Spleen (tissue), 11 donors: ENCODE measurements around the gene CHST1. TPM values are rescaled to one million over a fixed set of nuclear protein-coding genes. Genes with fewer than 3 reads are reported as not detected.

Experiments
- DNase-seq: peaks from one replicate; pipeline ENCODE4 v3.0.0-alpha.2; 2020
- H3K27ac ChIP-seq, 8 donors: fragments of 200-600 bp; sonication (generic) in 7 of 8; 1 replicate in 4 of 8; 2 replicates in 4 of 8; pipeline versions ENCODE4 v1.5.0 to v1.8.0; 2016 to 2021; ENCODE audit warnings: inconsistent platforms in 4 of 8, mild to moderate bottlenecking in 4 of 8, moderate library complexity in 1 of 8
- H3K27me3 ChIP-seq, 7 donors: fragments of 200-600 bp; sonication (generic) in 6 of 7; replicated peaks in 1 of 7; 1 replicate in 4 of 7; 2 replicates in 3 of 7; pipeline versions ENCODE4 v1.5.0 to v1.8.0; 2016 to 2021; ENCODE audit warnings: inconsistent platforms in 3 of 7, mild to moderate bottlenecking in 1 of 7
- H3K36me3 ChIP-seq, 6 donors: fragments of 200-600 bp; sonication (generic) in 5 of 6; 1 replicate in 4 of 6; 2 replicates in 2 of 6; pipeline versions ENCODE4 v1.5.0 to v1.8.0; 2016 to 2021; ENCODE audit warnings: inconsistent platforms in 2 of 6
- H3K4me1 ChIP-seq, 6 donors: fragments of 200-600 bp; sonication (generic) in 5 of 6; 1 replicate in 3 of 6; 2 replicates in 3 of 6; pipeline versions ENCODE4 v1.5.0 to v1.8.0; 2016 to 2021; ENCODE audit warnings: inconsistent platforms in 3 of 6
- H3K4me3 ChIP-seq, 8 donors: fragments of 200-600 bp; sonication (generic) in 7 of 8; 1 replicate in 4 of 8; 2 replicates in 4 of 8; pipeline versions ENCODE4 v1.5.0 to v1.8.0; 2016 to 2021; ENCODE audit warnings: inconsistent platforms in 4 of 8, mild to moderate bottlenecking in 4 of 8, moderate library complexity in 2 of 8
- H3K9me3 ChIP-seq, 8 donors: fragments of 200-600 bp; sonication (generic) in 7 of 8; 1 replicate in 4 of 8; 2 replicates in 4 of 8; pipeline versions ENCODE4 v1.5.0 to v1.8.0; 2016 to 2021; ENCODE audit warnings: inconsistent platforms in 4 of 8
- POLR2A ChIP-seq, 3 donors: fragments of 450-650 bp; IDR thresholded peaks; one replicate each; pipeline ENCODE4 v1.5.1; 2017; ENCODE audit warnings: antibody characterized with exemption in 3 of 3, mild to moderate bottlenecking in 1 of 3
- POLR2AphosphoS5 ChIP-seq, 3 donors: sonication (generic); formaldehyde crosslinking; IDR thresholded peaks; one replicate each; pipeline ENCODE4 v1.5.1; 2017; ENCODE audit warnings: antibody characterized with exemption in 3 of 3
- WGBS, 5 donors: extraction: QIAGEN DNeasy Blood & Tissue Kit in 3 of 5; methylation state at CpG; one replicate each; pipeline versions ENCODE4 v1.1.5 to v1.1.7; 2013 to 2018; 5-methylcytosine and 5-hydroxymethylcytosine counted together
- intact Hi-C: fragments of 100-400 bp; cut with DNase I; formaldehyde crosslinking; loops from one replicate; pipeline ENCODE4 v1.15.0; 2023; ENCODE audit warnings: low total_unique reads
- polyA plus RNA-seq, 3 donors: library from polyadenylated mRNA; stranded (reverse); fragments of 200-250 nt; gene quantifications; one replicate each; pipeline ENCODE4 v1.2.1, GENCODE V29; 2013
- total RNA-seq, 7 donors: library from RNA; depleted of rRNA in 3 of 7; stranded (reverse); fragments of >200 nt in 3 of 7; fragmentation: NEBNext Ultra II Directional in 4 of 7; extraction: Animal tissue kit (Norgen Biotek cat#: 25700) in 4 of 7; gene quantifications; one replicate each; pipeline versions ENCODE4 v1.1.0 to v1.2.1, GENCODE V29; 2016 to 2021
- TF ChIP-seq, protein P1 (sequence below), 11 experiments: fragments of 200-600 bp in 7 of 11; fragments of 450-650 bp in 4 of 11; sonication (generic) in 4 of 11; IDR thresholded peaks in 8 of 11; conservative IDR thresholded peaks in 3 of 11; 1 replicate in 7 of 11; 2 replicates in 4 of 11; pipeline versions ENCODE4 v1.4.0 to v1.8.0; 2016 to 2021; ENCODE audit warnings: antibody characterized with exemption in 11 of 11, inconsistent platforms in 4 of 11, mild to moderate bottlenecking in 1 of 11
- donor health status: healthy with polysubstance abuse.
- donor health status: DM: no; HTN: no; CAD: no; lungs with moderate emphysema.
- donor health status: DM: no; HTN: no; CAD: no.
- donor health status: Bipolar disorder and iron deficiency.
- donor health status: healthy.
- donor health status: DM: no; HTN: no; CAD: no.
- donor health status: DM: yes; HTN: yes; CAD: no.

CHST1 gene
- total and polyA plus RNA-seq, 10 donors: 1.1 to 18.9 (median 6.2) TPM

DNA sequence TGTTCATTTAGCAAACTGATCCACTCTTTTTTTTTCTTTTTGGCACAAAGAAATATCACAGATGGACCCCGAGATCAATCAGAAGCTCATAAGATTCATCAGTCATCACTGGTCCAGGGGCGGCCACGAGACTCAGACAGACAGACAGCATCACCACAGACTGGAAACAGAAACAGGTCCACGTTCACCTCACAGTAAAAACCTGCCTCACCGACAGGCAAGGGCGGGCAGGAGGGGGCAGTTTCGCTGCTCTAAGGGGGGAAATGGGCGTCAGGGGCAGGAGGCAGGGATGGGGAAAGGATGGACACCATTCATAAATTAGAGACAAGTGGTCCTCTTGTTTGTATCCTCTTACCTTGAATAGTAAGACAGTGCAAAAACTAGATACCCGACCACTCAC, 16.5 kb downstream of the CHST1 start:
- 82 to 89% (median 83%) methylated on average over 9 of the region's 9 CpGs for WGBS, 5 donors
- peaks cover 0 to 3% (median 0%) of the 10 kb centered on the region in 8 donors for H3K9me3 ChIP-seq
- peaks cover 0 to under 1% (median 0%) of the 10 kb centered on the region in 6 donors for H3K4me1 ChIP-seq
- H3K36me3 ChIP-seq: peaks cover 0 to 32% (median 0%) of the 10 kb centered on the region in 6 donors
- H3K4me3 ChIP-seq: no peak overlapping the region
- TF ChIP-seq, protein P1, sequence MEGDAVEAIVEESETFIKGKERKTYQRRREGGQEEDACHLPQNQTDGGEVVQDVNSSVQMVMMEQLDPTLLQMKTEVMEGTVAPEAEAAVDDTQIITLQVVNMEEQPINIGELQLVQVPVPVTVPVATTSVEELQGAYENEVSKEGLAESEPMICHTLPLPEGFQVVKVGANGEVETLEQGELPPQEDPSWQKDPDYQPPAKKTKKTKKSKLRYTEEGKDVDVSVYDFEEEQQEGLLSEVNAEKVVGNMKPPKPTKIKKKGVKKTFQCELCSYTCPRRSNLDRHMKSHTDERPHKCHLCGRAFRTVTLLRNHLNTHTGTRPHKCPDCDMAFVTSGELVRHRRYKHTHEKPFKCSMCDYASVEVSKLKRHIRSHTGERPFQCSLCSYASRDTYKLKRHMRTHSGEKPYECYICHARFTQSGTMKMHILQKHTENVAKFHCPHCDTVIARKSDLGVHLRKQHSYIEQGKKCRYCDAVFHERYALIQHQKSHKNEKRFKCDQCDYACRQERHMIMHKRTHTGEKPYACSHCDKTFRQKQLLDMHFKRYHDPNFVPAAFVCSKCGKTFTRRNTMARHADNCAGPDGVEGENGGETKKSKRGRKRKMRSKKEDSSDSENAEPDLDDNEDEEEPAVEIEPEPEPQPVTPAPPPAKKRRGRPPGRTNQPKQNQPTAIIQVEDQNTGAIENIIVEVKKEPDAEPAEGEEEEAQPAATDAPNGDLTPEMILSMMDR (IDR thresholded peaks at IDR 0.05 in 8 of 11, conservative IDR thresholded peaks at IDR 0.05 in 3 of 11): no peak
- no peak for TF ChIP-seq POLR2A (IDR thresholded peaks at IDR 0.05)
- no peak for TF ChIP-seq POLR2AphosphoS5 (IDR thresholded peaks at IDR 0.05)
- no peak overlapping the region for H3K27ac ChIP-seq
- no peak for DNase-seq
- intact Hi-C loops: no loop called here
- H3K27me3 ChIP-seq: peaks cover 0 to 41% (median 0%) of the 10 kb centered on the region in 7 donors

GRCh38 chr11:45647786-45648185, 17.6 kb downstream of the CHST1 start:
- no peak overlapping the region for H3K4me3 ChIP-seq
- no peak overlapping the region for H3K27ac ChIP-seq
- peaks cover 0 to 5% (median 0%) of the 10 kb centered on the region in 6 donors for H3K4me1 ChIP-seq
- peaks cover 0 to 32% (median 0%) of the 10 kb centered on the region in 6 donors for H3K36me3 ChIP-seq
- 0 to 20% (median 10%) methylated on average over 1 of the region's 1 CpG for WGBS, 5 donors
- H3K27me3 ChIP-seq: peaks cover 0 to 53% (median 0%) of the 10 kb centered on the region in 7 donors
- intact Hi-C loops: no loop called here
- peaks cover 0 to 3% (median 0%) of the 10 kb centered on the region in 8 donors for H3K9me3 ChIP-seq
- DNase-seq: peak; percentile 47
- TF ChIP-seq, protein P1 (IDR thresholded peaks at IDR 0.05 in 8 of 11, conservative IDR thresholded peaks at IDR 0.05 in 3 of 11): no peak
- TF ChIP-seq POLR2AphosphoS5 (IDR thresholded peaks at IDR 0.05) (no peak), POLR2A (IDR thresholded peaks at IDR 0.05) (no peak)

- peaks cover 0 to 32% (median 0%) of the 10 kb centered on the region in 6 donors for H3K36me3 ChIP-seq
- intact Hi-C loops: no loop called here
- no peak overlapping the region for H3K27ac ChIP-seq
- whole genome bisulfite sequencing, 5 donors: 74 to 80% (median 78%) methylated on average over 3 of the region's 3 CpGs
- H3K27me3 ChIP-seq: peaks cover 0 to 55% (median 0%) of the 10 kb centered on the region in 7 donors
- H3K9me3 ChIP-seq: peaks cover 0 to 3% (median 0%) of the 10 kb centered on the region in 8 donors
- no peak overlapping the region for H3K4me3 ChIP-seq
- peaks cover 0 to 5% (median 0%) of the 10 kb centered on the region in 6 donors for H3K4me1 ChIP-seq
- no peak for DNase-seq
- TF ChIP-seq, protein P1 (IDR thresholded peaks at IDR 0.05 in 8 of 11, conservative IDR thresholded peaks at IDR 0.05 in 3 of 11): no peak
- TF ChIP-seq POLR2A (IDR thresholded peaks at IDR 0.05): no peak
- no peak for TF ChIP-seq POLR2AphosphoS5 (IDR thresholded peaks at IDR 0.05)
Measured at GRCh38 chr11:45647329-45647728, 18.1 kb downstream of the CHST1 start.

DNA sequence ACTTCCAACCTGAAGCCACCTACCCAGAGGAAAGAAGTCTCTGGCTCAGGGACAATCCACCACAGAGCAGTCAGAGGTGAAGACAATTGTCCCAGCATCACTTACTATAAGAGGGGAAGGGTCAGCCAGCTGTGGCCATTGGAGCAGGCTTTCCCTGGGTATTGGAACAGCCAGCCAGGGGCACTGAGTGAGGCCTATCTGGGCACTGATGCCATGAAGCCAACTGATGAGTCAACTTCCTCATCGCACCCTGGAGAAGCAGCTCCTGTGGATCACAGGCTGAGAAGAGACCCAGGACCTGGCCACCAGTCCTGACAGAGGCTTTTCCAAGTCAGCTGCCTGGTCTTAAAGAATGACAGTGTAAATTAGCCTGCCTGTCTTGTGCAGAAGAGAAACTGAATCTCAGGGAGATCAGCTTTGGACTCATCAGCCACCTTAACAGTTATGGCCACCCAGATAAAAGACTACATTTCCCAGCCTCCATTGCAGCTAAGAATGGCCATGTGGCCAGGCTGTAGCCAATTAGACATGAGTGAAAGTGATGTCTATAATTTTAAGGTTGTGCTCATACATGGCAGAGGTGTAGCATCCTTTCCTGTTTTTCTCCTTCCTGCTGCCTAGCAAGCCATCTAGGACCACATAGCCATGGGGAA, 19.0 kb downstream of the CHST1 start:
- no peak overlapping the region for H3K27ac ChIP-seq
- 93 to 100% (median 100%) methylated on average over 1 of the region's 1 CpG for WGBS, 5 donors
- H3K9me3 ChIP-seq: peaks cover 0 to 3% (median 0%) of the 10 kb centered on the region in 8 donors
- intact Hi-C loops: no loop called here
- peaks cover 0 to 26% (median 0%) of the 10 kb centered on the region in 6 donors for H3K36me3 ChIP-seq
- H3K27me3 ChIP-seq: peaks cover 0 to 46% (median 0%) of the 10 kb centered on the region in 7 donors
- peaks cover 0 to 5% (median 0%) of the 10 kb centered on the region in 6 donors for H3K4me1 ChIP-seq
- peak; percentile 32 for DNase-seq
- no peak overlapping the region for H3K4me3 ChIP-seq
- TF ChIP-seq POLR2AphosphoS5 (IDR thresholded peaks at IDR 0.05): no peak
- TF ChIP-seq, protein P1 (IDR thresholded peaks at IDR 0.05 in 8 of 11, conservative IDR thresholded peaks at IDR 0.05 in 3 of 11): no peak
- TF ChIP-seq POLR2A (IDR thresholded peaks at IDR 0.05): no peak
